GM19351 (cell line): ENCODE results near the gene UMODL1.

Experiments used
- ATAC-seq: cut with Tn5 transposase; IDR thresholded peaks from one replicate; pipeline ENCODE4 v1.9.1; 2021; ENCODE audit warnings: mild to moderate bottlenecking, moderate library complexity; ENCODE audit not compliant: unreplicated experiment

Gene UMODL1

GRCh38 chr21:42071146-42071737 is at the start of gene UMODL1:
UMODL1 (plus strand) TSS chr21:42071317; CDS start chr21:42071317, 0 bp downstream.
- ATAC-seq = no peak

- no peak for ATAC-seq
These were observed 49.6 kb upstream of the UMODL1 start for GRCh38 chr21:42021371-42022090.

GRCh38 chr21:42022091-42022430 is 49.1 kb upstream of the UMODL1 start:
- ATAC-seq = no peak

- ATAC-seq = no peak
These were observed 48.2 kb upstream of the UMODL1 start for GRCh38 chr21:42022906-42023305.

- ATAC-seq = no peak
These were observed 45.6 kb upstream of the UMODL1 start for GRCh38 chr21:42025376-42026081.

- no peak for ATAC-seq
These were observed 45.1 kb upstream of the UMODL1 start for GRCh38 chr21:42026082-42026435.

- no peak for ATAC-seq
These were observed 43.9 kb upstream of the UMODL1 start for GRCh38 chr21:42027085-42027821.

GRCh38 chr21:42027822-42028765 is 43.0 kb upstream of the UMODL1 start:
- ATAC-seq = no peak

- ATAC-seq = no peak
These were observed 42.2 kb upstream of the UMODL1 start for GRCh38 chr21:42028766-42029425.

GRCh38 chr21:42030311-42030710 is 40.8 kb upstream of the UMODL1 start:
- ATAC-seq = no peak

- no peak for ATAC-seq
These were observed 39.9 kb upstream of the UMODL1 start for GRCh38 chr21:42031241-42031640.

- ATAC-seq = no peak
These were observed 39.3 kb upstream of the UMODL1 start for GRCh38 chr21:42031816-42032215.

- ATAC-seq = no peak
These were observed 38.9 kb upstream of the UMODL1 start for GRCh38 chr21:42032266-42032665.

GRCh38 chr21:42032968-42033367 is 38.1 kb upstream of the UMODL1 start:
- ATAC-seq = no peak

- ATAC-seq = no peak
These were observed 34.8 kb upstream of the UMODL1 start for GRCh38 chr21:42036313-42036712.

GRCh38 chr21:42037516-42037915 is 33.6 kb upstream of the UMODL1 start:
- no peak for ATAC-seq

GRCh38 chr21:42037943-42038342 is 33.2 kb upstream of the UMODL1 start:
- no peak for ATAC-seq

- no peak for ATAC-seq
These were observed 32.7 kb upstream of the UMODL1 start for GRCh38 chr21:42038393-42038792.

GRCh38 chr21:42038826-42039425 is 32.2 kb upstream of the UMODL1 start:
- no peak for ATAC-seq
